Eye (tissue), 1 donor: ENCODE results near the gene TJP1.
"Not testable (repeated sequence)": the region's sequence is repeated elsewhere in the genome, so short reads cannot be mapped to it uniquely, and the experiment has no call there.

Experiments
- DNase-seq: peaks from one replicate; pipeline ENCODE4 v3.0.0-alpha.2; 2015

The TJP1 gene

DNA sequence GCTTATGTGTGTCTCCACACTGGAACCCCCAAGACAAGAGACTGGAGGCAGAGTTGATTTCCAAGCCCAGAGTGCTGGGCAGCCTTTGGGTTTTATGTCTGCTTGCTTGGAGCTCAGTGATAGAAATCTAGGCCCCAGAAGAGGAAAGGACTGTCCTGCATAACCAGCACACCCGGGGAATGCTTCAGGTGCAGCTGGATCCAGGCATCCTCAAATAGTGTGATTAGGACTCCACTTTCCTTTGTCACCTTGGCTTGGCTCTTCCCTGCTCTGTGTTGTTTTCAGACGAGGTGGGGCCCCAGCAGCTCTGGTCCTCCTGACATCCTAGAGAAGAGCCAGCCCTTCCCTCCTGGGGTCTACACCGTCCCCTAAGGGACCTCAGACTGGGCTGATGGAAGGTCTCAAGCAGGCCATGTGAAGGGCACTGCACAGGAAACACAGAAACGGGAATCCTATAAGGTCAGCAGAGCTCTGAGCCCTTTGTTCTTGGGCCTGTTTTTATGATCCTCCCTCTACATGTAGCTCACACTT lies 143.7 kb downstream of the TJP1 start:
- no peak for DNase-seq

DNA sequence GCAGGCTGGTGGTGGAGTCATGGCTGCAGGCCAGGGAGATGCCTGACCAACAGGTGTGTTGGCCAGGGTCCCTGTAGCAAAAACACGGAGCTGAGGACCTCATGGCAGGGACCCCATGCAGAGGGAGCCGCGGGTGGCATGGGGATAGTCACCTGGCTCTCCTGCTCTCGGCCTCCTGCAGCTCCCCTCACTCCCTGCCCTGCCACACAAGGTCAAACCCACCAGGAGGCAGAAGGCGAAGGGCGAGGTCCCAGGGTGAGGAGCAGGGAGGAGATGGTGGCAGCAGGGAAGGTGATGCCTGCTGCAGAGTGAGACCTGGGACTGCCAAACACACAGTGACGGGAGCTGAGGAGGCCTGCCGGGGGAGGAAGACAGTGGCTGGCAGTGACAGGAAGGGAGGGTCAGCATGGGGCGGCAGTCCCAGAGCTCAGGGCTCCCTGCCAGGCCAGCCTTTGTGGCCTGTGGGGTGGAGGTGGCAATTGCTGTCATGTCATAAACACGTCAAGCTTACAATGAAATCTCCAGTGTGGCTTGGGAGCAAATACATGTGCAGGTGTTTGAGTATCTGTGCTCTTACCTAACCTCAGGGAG lies 144.3 kb downstream of the TJP1 start:
- DNase-seq: no peak

DNA sequence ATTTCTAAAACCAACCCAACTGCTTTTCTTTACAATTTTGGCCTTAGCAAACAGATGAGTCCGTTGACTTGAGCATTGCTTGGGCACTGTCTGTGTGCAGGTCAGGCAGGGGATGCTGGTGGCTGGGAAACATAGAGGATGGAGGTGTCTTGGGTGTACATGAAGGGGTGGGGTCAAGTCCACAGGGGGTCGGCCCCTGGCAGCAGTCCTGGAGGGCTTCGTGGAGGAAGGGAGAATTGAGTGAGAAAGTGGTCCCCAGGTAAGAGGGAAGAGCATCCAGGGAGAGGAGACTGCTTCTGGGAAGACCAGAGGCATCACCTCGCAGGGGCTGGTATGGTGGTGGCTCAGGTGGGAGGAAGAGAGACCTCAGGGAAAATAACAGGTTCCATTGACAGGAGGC lies 144.8 kb downstream of the TJP1 start:
- DNase-seq: no peak

DNA sequence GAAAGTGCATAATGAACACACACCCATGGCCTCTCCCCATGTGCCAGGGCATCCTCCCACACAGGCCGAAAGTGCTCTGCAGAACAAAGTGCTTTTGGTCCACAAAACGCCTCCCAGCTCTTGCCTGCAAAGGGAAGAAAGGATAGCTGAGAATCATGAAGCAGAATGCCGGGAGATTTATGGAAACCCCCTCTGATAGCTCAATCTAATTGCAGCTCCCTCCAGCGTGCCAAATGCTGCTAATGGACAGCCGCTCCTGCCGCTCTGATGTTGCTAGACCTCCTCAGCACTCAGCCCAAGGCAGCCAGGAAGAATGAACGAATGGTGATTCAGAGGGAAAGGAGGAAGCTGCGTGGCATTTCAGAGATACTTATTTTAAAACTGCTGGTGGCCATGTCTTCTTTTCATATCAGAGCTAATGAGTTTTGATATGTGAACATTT lies 145.3 kb downstream of the TJP1 start:
- peak; percentile 76 for DNase-seq

DNA sequence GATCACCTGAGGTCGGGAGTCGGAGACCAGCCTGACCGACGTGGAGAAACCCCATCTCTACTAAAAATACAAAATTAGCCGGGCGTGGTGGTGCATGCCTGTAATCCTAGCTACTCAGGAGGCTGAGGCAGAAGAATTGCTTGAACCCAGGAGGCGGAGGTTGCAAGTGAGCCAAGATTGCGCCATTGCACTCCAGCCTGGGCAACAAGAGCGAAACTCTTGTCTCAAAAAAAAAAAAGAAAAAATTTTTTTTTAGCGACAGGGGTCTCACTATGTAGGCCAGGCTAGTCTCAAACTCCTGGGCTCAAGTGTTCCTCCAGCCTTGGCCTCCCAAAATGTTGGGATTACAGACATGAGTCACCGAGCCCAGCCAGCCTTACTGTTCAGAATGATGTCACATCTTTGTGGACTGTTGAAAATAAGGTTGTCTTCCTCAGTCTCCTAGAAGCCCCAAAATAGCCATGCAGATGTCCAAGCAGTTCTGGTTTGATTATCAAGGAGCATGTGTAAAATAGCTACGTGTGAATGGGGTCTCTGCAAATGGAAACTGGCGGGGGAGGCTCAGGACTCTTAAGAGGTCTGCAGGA lies 145.8 kb downstream of the TJP1 start:
- not testable (repeated sequence) for DNase-seq

DNA sequence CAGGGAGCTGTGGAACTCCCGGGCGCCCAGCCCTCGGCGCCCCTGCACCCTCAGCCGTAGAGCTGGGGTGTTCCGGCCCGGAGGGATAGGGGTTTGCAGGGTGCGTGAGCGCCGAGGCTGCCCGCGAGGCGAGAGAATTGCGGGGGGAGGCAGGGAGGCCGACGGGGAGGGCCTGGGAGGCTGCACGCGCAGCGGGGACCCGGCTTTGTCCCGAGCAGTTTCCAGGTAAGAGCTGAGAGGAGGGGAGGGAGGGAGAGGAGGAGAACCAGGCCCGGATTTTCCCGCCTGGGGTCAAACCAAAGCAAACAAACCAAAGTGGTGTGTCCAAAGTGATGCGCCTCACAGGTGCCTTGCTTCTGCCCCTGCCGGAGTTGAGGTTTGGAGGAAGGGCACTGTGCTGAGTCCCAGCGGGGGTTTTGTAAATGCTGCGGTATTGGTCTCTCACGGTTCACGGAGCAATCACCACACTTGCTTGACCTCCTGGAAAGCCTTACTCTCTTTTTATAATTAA lies 146.4 kb downstream of the TJP1 start:
- peak; percentile 36 for DNase-seq

DNA sequence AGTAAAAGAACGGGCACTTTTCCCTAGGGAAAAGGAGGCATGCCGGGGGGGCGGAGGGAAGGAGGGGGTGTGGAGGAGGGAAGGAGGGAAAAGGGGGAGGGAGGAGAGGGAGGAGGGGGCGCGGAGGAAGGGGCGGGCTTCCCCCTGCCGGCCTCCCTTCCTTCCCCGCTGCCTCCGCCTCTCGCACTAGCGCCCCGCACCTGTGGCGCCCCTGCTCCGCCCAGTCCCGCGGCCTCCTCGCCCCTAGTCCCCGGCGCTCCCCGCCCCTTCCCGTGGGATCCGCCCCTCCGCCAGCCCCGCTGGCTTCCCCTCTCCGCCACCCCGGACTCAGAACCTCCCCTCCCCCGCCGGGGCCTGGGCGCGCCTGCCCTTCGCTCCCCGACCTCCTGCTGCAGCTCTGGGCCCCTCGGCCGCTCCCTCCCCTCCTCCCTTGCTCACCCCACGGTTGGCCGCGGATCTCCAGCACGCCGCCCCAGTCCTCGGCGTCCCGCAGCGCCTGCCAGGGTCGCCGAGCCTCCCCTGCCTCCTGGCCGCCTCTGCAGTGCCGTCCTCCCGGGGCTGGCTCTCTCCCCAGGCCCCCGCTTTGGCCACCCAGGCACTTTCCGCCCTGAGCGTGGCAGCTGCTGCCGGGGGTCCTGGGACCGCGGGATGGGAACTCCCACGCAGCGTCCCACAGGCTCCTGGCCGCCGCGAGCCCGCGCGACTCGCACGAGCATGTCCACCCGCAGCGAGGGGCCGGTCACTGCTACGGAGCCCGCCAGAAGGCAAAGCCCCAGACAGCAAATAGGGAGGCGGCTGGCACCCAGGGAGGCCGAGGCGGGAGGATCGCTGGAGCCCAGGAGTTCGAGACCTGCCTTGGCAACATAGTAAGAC lies 147.4 kb downstream of the TJP1 start:
- DNase-seq: peak; percentile 83

DNA sequence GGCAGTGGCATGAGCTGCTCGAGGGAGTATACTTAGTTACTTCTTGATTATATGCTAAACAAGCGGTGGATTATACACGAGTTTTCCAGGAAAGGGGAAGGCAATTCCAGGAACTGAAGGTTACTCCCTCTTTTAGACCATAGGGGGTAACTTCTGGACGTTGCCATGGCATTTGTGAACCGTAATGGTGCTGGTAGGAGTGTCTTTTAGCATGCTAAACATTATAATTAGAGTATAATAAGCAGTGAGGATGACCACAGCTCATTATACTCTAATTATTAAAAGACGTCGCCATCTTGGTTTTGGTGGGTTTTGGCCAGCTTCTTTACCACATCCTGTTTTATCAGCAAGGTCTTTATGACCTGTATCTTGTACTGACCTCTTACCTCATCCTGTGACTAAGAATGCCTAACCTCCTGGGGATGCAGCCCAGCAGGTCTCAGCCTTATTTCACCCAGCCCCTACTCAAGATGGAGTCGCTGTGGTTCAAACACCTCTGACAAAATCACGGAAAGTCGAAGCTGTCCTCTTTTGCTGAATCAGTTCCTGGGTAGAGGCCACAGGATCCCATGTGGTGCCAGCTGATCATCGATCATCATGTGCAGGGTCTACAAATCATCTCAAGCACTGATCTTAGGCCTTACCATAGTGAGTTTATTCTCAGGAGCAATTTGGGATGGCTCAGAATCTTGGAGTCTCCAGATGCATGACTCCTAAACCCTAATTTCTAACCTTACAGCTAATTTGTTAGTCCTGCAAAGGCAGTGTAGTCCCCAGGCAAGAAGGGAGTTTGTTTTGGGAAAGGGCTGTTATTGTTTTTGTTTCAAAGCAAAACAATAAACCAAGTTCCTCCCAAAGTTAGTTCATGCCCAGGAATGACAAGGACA lies 149.1 kb downstream of the TJP1 start:
- DNase-seq: no peak

DNA sequence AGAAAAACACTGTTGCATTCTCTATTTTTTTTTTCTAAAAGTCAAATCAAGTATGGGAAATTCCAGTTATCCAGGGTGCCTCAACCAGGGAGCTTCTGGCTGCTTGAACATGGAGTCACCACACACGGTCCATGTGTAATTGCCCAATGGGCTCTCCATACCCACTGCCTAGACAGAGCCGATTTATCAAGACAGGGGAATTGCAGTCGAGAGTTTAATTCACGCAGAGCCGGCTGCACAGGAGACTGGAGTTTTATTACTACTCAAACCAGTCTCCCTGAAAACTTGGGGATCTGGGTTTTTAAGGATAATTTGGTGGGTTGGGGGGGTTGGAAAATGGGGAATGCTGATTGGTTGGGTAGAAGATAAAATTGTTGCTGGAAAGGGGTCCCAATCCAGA lies 149.8 kb downstream of the TJP1 start:
- no peak for DNase-seq

DNA sequence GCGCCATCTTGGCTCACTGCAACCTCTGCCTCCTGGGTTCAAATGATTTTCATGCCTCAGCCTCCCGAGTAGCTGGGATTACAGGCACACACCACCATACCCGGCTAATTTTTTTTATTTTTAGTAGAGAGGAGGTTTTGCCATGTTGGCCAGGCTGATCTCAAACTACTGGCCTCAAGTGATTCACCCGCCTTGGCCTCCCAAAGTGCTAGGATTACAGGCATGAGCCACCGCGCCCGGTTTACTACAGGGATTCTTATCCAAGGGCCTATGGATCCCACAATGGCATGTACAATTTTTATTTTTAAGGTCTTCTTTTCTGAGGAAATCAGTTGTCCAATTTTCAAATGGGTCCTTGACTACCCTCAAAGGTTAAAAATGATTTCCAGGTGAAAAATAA lies 150.2 kb downstream of the TJP1 start:
- not testable (repeated sequence) for DNase-seq

DNA sequence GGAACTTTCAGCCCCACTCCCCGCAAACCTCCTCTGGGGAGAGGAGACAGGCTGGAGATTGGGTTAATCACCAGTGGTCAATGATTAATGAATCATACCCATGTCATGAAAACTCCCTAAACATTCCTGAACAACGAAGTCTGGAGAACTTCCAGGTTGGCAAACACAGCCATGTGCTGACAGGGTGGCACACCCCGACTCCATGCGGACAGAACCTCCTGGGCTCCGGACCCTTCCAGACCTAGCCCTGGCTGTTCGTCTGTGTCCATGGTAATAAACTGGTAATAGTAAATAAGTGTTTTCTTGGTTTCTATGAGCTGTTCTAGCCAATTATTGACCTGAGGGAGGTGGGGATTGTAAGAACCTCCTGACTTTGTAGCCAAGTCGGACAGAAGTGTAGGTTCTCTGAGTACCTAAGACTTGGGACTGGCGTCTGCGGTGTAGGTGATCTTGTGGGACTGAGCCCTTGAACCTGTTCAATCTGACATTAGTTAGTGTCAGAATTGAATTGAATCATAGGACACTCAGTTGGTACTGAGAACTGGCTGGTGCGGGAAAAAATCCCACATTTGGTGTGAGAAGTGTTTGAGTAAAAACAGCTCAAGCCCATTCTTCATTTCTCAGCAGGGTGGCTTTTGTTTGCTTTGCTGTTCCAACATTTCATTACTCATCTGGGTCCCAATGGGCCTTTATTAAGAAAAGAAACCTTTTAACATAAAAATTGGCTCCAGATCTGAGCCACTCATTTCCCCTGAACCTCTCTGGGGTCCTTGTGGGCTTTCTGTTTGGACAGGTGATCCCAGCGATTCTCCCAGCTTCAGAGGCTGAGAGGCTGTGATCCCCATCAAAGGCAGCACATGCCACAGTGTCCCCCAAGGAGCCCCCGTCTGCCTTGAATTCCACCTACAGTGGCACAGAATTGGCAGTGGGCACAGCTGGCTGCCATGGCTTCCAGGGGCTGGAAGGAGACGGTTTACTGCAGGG lies 151.0 kb downstream of the TJP1 start:
- no peak for DNase-seq

DNA sequence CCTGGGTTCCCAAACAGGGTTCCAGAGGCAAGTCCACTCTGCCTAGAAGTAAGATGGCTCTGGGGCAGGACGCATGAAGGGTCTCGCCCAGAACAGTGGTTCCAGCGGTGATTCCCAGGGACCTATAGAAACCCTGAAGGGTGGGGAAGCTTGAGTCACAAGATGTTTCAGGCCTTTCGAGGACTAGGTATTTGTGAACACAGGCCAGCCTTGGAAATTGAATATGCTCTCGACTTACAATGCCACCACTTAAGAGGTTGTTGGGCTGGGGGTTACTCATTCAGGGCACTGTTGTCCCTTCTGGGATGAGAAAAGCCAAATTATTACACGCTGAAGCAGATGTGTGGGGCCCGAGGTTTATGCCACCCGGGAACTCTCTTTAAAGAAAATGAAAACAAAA lies 152.0 kb downstream of the TJP1 start:
- no peak for DNase-seq

DNA sequence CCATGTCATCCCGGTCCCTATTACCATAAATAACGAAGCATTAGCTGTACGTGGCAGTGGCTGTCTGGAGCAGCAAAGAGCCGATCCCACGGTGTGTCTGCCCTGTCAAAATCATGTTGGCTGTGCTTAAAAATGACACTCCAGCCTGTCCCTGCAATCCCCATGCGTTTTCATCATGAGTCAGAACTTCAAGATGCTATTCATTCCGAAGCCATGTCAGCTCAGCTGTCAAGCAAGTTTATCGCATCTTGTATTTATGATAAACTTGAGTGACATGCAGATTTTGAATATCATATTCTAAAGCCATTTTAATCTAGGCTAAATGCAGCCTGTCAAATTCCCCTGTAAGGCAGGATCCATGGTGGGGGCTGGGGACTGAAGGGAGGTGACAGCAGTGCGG lies 152.4 kb downstream of the TJP1 start:
- DNase-seq: no peak

DNA sequence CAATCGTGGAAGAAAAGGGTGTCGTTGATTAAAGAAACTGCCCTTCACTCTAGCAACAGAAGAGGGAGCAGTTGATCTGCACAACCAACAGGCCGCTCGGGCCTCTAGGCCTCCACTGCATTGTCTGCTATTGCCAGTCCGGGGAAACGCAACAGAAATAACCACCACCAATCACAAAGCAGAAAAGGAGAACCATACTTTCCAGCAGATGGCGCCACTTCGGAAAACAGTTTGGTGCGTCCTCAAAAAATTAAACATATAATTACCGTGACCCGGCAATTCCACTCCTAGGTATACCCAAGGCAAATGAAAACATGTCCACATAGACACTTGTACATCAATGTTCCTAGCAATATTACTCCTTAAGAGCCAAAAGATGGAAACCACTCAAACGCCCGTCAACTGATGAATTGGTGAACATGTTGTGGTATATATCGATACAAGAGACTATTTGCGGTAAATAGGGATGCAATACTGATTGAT lies 154.1 kb downstream of the TJP1 start:
- peak; percentile 78 for DNase-seq

DNA sequence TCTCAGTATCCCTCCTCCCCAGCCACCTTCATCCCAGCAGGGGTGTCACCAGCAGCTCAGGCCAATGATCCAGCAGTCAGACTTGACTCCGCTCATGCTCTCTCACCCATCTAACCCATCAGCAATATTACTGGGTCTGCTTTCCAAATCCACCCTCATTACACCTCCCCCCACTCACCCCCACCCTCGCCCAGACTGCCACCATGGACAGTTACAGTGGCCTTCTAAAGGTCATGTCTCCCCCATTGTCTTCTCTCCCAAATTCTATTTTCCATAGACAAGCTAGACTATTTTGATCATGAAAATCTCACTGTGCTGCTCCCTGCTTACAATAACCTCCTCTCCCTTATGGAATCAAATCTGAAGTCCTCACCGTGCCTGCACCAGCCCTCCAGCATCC lies 156.0 kb downstream of the TJP1 start:
- DNase-seq: no peak

DNA sequence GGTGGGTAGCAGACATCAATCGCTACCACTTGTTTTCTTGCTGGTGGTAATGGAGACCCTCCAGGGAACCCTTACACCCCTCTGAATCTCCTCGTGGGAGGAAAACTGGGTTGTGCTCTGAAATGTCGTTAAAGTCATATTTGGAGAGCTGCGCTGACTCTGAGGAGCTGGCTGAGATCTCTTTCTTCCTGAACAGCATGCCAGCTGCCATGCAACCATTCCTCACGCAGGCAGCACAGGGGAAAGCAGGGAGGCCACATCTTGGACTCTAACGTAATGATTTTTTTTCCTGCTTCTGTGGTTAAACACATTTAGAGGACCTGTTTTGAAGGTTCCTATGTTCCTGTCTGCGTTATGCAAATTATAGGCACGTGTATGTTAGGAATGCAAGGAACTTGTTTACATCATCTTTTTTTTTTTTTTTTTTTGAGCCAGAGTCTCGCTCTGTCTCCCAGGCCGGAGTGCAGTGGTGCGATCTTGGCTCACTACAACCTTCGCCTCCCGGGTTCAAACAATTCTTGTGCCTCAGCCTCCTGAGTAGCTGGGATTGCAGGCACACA lies 156.7 kb downstream of the TJP1 start:
- no peak for DNase-seq

DNA sequence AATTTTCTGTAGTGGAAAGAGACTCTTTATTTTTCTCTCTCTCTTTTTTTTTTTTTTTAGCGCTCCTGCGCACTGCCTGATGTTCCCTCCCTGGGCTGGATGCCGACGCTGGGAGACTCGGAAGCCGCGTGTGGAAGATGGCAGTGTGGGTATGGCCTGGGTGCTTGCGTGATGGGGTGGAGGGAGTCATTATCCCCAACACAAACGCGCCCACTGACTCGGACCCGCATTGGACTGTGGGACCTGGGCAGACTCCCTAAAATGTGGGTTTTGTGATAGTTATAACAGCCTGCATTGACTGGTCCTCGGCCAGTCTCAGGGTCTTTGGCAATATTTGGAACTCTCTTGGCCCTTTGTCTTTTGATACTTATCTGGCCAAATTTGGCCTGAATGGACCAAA lies 157.9 kb downstream of the TJP1 start:
- no peak for DNase-seq

DNA sequence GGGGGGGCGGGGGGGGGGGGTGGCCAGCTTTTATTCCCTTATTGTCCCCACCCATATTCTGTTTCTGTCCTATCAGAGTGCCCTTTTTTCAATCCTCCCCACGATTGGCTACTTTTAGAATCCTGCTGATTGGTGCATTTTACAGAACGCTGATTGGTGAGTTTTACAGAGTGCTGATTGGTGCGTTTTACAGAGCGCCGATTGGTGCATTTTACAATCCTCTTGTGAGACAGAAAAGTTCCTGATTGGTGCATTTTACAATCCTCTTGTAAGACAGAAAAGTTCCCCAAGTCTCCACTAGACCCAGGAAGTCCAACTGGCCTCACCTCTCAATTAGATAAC lies 164.8 kb downstream of the TJP1 start:
- DNase-seq: not testable (repeated sequence)

DNA sequence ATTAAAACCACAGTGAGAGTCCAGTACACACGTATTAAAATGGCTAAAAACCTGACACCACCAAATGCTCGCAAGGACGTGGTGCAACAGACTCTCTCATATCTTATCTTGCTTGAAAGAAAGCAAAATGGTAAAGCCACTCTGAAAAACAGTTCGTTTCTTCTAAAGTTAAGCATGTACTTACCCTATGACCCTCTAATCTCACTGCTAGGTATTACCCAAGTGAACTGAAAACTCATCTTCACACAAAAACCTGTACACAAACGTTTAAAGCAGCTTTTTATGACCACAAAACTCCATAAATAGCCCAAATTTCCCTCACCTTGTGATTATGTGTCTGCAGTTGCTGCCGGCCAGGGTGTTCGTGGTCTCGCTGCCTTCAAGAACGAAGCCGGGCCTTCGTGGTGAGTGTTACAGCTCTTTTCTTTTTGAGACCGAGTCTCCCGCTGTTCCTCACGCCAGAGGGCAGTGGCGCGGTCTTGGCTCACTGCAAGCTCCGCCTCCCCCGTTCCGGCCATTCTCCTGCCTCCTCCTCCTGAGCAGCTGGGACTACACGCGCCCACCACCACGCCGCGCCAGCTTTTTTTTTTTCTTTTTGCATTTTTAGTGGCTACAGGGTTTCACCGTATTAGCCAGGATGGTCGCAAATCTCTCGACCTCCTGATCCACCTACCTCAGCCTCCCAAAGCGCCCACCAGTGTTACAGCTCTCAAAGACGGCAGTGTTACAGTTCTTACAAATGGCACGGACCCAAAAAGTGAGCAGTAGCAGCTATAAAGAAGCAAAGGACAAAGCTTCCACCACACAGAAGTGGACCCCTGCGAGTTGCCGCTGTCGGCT lies 165.4 kb downstream of the TJP1 start:
- DNase-seq: no peak

DNA sequence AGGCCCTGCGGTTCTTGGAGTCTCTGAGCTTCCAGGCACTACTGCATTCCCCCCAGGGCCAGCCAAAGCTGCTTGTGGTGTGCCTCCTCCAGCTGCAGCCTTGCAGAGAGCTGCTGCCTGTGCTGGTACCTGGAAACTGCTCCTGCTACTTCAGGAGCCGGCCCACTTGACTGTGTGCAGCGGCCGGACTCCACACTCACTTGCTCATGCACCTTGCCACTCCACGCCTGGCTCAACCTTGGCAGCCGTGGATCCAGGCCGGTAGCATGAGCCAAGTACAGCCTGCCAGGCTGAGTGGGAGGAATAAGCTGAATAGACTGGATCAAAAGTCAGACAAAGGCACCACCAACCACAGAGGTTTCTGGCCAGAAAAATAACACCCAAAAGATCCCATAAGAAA lies 169.7 kb downstream of the TJP1 start:
- no peak for DNase-seq
